Cerebellar nuclear complex (tissue), 1 donor: ENCODE results near the gene SERPINH1.

Experiments used
- DNase-seq, 2 experiments: peaks; one replicate each; lab custom pipeline; 2025; lab: John Stamatoyannopoulos, UW

The SERPINH1 gene

DNA sequence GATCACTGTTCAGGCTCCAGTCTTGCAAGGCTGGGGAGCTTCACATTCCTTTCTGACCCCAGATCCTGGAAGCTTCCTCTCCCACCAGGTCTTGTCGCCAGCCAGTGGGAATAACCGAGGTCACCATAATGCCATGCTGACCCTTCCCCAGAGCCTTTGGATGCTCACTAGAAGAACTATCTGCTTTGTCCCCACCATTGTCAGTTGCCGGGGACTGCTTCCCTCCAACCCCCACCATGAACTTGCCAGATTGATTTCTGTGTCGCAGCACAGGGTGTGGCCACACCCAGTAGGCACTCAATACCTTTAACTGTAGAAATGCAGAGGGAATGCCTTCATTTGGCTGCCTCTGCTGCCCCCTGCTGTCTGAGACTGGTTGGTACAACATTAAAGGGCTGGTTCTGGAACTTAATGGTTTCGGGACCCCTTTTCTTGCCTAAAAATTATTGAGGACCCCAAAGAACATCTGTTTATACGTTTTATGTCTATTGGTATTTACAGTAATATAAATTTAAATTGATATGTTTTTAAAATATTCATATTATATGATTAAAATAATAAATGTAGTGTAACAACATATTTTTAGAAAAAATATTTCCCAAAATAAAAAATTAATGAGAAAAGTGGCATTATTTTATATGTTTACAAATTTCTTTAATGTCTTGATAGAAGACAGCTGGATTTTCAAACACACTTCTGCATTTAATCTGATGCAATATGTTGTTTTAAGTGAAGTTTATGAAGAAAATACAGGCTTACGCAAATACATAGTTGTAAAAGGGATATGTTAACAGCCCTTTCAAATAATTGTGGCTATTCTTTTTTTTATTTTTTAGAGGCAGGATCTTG lies 29.6 kb upstream of the SERPINH1 start:
- DNase-seq = no peak

DNA sequence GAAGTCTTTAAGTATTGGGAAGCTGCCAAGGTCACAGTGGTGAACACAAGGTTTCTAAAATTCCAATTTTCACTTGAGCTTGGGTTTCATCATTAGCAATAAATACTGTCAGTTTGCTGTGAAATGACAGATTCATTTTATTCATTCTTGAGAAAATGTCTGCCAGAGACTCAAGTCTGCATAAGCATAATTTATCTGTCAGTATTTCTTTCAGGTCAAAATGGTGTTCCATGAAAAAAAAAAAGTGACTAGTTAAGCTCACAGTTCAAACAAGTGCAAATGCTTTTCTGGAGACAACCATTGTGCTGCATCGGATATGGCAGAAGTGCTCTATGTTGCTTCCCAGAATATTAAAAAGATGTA lies 28.2 kb upstream of the SERPINH1 start:
- DNase-seq = no peak

DNA sequence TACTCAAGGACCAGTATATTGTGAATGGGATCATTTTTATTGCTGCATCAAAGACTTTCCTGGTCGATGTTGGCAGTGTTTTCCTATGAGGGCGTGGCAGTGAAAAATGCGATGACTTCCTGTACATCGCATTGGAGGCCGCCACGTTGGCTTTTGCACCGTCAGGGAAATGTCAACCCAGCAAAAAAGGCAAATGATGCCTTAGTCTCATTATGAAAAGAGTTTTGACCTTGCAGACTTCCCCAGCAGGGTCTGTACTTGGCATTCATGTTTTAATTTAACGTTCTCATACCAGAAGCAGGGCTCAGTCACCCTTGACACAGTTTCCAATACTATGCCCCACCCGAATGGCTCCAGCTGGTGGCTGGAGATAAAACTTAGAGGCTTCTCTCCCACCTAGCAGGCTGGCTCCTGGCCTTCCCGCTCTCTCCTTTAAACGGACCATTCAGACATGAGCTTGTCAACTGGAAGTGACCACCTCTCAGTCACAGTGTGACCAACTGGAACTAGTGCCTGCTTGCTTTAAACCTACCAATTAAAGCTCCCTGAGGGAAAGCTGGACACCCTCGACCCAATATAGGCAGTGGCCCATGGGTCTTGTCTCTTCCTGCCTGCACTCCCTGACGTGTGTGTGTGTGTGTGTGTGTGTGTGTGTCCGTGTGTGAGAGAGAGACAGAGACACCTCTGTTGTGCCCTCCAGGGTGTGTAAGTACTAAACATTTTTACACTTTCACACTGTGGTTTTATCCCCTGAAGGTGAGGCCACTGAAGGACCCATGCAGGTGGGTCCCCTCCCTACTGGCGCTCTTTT lies 27.6 kb upstream of the SERPINH1 start:
- no peak for DNase-seq

DNA sequence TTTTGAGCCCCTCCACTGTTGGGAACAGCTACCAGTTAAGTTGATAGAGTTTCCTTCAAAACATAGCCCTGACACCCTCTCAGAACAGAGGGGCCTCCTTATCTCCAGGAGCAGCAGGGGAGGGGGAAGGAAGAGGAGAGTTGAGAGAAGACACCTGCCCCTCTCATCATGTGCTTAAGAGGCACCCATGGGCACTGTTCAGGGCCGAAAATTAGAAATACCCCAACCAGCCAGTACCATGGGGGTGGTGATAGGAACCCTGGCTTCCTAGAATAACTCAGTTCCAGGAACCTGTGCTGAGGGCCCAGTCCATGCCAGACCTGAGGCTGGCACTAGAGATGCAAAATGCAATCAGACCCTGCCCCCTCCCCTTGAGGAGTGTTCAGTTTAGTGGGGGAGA lies 27.0 kb upstream of the SERPINH1 start:
- no peak for DNase-seq

DNA sequence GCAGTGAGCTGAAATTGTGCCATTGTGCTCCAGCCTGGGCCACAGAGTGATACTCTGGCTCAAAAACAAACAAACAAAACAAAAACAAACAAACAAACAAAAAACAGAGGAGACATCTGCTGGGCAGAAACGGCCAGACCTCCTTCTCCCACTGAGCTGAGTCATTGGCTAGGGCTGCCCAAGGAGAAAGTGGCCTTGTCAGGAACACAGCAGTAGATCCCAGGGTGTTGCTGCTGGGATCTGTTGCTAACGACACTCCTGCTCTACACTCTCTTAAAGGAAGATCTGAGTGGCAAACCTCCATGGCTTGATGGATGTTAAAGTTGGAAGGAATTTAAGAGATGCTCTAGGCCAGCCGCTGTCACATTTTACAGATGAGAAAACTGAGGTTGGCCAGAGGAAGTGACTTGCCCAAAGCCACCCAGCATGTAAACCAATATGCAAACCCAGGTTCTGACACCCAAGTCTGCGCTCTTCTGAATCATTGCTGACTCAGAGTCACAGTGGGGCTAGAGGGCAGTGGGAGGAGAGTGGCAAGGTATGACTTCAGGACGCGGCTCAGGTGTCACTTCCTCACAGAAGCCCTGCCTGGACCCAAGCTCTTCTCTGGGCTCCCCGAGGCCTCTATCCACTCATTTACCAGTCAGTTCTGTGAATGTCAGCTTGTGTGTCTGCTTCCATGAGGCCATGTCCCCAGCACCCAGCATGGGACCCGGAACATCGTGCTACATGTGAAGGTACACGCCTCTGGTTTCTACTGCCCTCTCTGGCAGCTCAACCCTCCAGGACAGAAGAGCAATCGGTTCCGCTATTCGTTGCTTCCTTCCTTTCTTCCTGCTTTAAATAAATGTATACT lies 25.0 kb upstream of the SERPINH1 start:
- no peak for DNase-seq

DNA sequence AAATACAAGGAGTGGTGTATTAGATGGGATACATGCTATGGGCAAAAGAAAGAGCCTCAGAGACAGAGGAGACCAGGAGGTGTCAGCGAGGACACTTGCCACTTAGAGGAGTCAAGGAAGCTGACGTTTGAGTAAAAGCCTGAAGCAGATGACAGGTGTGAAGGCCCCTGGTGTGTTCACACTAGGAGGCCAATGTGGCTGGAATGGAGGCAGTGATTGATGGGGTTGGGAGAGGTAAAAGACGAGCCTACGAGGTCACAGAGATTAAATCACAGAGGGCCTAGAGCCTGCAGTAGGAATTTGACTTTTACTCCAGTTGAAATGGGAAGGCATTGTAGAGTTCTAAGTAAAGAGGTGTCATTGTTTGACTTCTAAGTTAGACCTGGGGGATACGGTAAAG lies 24.3 kb upstream of the SERPINH1 start:
- no peak for DNase-seq

DNA sequence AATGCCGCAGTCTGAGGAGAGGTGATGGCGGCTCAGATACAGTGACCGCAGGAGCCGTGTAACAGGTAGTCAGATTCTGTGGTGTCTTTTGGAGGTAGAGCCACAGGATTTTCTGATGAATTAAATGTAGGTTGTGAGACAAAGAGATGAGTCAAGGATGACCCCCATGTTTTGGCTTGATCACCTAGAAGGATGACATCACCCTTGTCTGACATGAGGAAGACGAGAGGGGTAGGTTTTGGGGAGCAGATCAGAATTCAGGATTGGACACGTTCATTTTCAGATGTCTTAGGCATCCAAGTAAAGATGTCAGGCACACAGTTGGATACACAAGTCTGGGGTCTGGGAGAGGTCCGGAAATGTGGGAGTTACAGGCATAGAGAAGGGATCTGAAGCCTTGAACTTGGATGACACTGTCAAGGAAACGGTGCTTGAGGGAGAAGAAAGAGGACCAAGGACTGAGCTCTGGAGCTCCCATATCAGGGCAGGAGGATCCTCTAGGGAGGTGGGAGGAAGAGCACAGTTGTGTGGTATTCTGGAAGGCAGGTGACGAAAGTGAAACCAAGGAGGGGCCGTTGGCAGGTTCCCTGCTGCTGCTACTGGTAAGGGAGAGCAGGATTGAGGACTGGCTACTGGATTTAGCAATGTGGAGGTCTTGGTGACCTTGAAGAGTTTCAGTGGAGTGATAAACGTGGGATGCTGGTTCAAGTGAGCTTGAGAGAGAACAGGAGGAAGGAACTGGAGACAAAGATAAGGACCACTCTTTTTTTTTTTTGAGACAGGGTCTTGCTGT lies 23.7 kb upstream of the SERPINH1 start:
- DNase-seq = no peak

DNA sequence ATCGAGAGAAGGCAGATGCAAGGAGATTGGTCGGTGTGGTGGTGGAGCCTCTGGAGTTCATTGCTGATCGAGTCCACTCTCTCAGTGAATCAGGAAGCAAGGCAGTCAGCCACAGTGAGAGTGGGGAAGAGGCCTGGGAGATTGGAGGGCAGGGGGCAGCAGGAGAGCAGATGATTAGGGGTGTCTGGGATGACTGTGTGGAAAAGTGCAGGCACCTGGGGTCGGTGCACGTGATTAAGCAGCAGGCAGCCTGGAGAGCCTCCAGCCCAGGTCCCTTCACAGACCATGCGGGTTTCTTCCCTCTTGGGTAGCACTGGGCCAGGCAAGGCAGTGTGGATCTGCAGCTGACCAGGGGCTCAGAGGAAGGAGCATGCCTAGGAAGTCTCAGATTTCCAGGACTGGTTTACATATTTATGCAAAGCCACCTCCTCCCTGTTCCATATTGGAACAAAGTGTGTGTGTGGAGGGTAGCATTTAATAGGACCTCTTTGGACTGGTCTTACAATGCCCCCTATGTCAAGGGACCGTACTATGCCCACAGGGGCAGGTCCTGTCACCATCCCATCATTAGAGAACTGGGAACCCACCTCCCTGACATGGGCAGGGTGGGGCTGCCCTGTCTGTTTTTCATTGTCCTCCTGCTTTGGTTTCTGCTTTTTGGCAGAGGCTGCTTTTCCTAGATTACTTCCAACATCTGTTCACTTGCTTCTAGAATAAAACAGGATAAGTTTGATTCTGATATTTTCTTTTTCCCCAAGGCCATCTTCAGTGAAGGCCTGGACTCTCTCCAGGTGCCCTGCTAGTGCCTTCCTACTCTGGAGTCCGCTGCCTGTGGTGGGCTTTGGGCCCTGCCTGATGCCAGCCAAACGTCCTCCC lies 22.4 kb upstream of the SERPINH1 start:
- no peak for DNase-seq

DNA sequence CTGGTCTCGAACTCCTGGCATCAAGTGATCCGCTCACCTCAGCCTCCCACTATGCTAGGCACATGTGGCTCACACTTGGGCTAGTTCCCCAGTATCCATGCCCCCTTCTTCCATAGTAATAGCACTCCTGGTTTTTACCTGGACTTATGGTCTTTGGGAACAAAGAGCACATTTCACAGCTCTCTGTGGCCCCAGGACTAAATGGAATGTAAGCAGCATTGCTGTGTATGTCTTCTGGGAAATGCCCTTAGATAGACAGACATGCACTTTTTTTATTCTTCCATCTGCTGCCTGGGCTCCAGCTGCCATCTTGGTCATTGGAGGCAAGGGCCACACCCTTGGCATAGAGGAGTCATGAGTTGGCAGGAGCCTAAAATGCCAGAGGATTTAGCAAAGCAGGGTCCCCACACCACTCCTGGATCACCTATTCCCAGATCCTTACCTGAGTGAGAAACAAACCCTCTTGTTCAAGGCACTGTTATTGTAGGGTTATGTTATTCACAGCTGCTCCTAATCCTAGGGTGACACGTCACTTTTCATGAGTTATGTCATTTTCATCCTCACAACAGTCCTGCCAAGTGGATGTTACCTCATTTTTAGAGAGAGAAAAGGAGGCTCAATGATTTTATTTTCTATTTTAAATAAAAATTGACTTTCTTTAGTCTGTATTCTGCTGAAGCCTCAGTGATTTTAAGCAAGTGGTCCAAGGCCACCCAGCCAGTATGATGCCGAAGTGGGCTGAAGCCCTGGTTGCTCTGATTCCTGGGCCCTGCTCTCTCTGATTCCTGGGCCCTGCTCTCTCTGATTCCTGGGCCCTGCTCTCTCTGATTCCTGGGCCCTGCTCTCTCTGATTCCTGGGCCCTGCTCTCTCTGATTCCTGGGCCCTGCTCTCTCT lies 20.6 kb upstream of the SERPINH1 start:
- no peak for DNase-seq

DNA sequence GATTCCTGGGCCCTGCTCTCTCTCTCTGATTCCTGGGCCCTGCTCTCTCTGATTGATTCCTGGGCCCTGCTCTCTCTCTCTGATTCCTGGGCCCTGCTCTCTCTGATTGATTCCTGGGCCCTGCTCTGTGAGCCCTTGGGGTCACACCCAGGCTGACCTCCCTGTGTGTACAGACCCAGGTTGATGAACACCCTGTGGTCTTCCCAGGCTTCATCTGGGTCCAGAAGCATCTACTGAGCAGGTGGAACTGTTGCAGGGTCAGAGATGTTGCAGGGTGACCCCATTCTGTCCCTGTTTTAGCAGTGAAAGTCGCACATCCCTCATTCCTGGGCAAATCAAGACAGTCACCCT lies 20.0 kb upstream of the SERPINH1 start:
- DNase-seq = no peak

DNA sequence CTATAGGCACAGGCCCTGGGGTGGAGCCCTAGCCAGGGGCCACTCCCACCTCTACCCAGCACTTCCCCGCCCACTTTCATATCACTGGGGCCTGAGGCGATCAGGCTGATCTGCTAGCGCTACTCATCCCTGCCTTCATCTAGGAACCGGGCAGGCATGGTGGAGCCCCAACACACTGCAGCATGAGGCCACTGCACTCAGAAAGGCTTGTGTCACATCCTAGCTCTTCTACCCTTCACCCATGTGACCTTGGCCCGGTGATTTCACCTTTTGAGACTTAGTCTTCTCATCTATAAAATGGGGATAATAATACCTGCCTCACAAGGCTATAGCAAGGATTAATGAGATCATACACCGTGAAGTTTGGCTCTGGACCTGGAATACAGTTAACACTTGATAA lies 18.2 kb upstream of the SERPINH1 start:
- DNase-seq = no peak

DNA sequence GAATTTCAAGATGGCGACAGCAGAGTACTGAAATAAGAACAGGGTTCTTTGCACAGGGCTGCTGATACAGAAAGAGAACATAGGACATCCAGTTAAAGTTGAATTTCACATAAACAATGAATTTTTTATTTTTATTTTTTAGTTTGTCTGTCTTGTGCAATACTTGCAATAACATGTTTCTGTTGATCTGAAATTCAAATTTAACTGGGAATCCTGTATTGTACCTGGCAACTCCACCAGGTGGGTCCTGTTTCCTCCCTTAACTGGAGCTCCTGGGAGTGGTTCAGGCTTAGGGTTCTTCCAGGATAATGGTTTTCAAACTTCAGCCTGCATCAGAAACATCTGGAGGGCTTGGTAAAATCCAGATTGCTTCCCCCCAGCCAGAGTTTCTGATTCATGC lies 14.9 kb upstream of the SERPINH1 start:
- no peak for DNase-seq

DNA sequence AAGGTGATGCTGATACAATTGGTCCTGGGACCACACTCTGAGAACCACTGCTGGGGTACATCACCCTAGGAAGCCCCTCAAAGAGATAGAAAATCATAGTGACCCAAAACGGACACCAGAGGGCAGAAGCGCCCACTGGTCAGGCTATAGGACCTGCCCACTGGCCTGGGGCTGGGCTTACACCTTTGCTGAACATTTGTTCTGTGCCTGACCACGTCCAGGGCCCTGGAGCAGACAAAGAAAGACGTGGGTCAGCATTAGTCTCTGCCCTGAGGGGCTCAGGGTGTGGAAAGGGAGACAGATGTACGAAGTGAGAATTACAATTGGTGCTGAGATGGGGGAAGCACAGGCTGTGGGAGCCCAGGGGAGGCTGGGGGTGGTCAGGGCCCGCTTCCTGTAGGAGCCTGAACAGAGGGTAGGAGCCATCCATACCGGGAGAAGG lies 14.4 kb upstream of the SERPINH1 start:
- peak in 1 of 2 experiments; percentile 30 for DNase-seq

DNA sequence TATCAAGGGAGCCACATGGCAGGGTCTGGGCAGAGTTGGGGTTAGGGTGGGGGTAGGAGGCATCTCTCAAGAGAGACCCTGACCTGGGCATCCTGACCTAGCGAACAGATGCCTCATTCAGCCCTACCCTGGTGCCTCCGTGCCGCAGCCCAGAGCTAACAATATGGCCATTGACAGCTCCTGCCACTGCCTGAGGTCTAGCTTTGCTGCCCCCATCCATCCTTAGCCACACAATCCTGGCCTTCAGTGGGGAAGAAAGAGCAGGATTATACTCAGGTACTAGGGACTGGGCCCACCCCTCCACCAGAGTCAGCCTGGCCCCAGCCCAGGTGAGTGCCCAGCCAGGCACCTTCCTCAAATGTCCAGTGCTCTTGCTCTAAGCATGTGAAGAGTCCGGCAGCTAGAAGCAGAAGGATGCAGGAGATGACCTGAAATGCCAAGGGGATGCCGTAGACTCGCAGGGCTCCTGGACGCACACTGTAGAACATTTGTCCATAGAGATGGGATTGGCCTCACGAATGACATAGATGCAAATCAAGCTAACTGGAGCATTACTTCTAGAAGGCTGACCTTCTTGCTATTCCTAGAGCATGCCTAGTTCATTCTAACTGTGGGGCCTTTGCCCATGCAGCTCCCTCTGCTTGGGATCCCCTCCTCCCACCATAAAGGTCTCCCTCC lies 13.3 kb upstream of the SERPINH1 start:
- DNase-seq = no peak

DNA sequence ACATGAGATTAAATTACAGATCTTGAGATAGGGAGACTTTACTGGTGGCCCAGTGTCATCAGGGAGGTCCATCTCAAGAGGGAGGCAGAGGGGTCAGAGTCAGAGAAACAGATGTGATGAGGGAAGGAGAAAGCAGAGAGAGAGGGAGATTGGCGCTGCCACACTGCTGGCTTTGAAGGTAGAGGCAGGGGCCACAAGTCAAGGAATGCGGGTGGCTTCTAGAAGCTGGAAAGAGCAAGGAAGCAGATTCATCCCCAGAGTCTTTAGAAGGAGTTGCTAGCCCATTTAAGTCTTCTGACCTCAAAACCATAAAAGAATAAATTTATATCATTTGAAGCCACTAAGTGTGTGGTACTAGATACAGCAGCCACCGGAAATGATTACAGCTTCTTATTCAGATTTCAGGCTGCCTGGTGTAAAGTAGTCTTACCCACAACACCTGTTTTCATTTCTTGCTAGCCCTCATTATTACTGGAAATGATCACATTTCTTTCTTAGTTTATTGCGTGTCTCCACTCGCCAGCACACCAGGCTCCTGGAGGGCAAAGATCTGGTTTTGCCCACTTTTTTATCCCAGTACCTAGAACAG lies 12.6 kb upstream of the SERPINH1 start:
- DNase-seq = no peak

DNA sequence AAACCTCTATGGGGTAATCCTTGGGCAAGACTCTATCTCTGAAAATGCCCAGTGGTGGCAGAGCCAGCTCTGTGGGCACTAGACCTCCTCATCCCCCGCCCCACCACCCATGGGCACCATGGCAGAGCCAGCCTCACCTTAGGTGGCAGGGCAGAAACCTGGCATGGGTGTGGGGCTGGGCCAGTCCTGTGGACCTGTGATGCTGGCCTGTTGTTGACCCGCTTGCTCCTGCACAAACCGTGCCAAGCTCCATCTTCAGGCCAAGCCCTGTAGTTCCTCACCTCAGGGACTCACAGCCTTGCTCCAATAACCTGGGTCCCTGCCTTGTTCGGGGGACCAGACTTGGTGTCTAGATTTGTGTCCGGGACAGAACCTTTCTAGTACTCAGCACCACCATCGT lies 8.9 kb upstream of the SERPINH1 start:
- DNase-seq = no peak

DNA sequence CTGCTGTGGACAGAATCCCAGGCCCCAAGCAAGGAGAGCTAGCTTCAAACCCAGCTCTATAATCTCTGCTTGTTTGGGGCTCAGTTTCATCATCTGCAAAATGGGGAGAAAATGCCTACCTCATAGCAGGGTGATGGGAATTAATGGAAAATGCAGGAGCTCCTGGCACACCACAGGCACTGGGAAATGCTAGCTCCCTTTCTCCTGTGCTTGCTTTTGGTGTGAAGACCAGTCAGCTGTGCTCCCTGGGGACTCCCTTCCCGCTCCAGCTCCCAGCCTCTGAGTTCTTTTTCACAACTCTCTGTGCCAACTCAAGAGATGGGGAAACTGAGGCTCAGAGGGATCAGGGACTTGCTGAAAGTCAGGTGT lies 8.2 kb upstream of the SERPINH1 start:
- no peak for DNase-seq

DNA sequence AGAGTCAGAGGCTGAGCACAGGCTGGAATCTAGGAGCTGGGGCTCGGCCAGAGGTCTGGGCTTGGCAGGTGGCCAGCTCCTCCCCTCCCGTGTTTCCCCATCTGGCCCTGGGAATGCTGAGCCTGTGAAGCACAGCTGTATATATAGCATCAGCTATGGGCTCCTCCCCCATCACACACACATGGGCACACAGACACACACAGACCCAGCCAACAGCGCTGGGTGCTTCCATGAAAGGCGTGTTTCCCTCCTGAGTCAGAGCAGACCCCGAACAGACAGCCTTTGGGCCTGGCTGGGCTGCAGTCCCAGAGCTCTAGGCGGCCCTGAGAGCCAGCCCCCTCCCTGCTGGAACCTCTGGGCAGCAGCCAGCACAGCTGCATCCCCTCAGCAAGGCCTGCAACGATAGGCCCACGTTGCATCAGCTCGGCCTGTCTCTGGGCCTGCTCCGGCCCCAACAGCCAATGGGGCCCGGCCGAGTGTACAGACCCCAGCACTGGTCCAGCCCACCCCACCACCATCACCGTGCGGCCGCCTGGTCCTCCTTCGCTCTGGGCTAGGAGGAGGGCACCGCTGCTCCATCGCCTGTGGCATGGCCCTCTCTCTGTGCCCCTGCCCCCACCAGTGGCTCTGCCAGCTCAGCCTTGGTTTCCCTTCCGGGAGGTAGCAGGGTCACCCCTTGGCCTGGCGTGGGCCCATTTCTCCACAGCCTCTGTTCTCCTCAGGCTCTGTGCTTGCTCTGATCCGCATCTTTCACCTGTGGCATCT lies 7.6 kb upstream of the SERPINH1 start:
- DNase-seq = no peak
